DMS153 treated with DMSO at 0.1 percent for 48 hours (cell line): ENCODE results near the gene TSPAN31.
A peak's percentile ranks its signal among the peaks of the same experiment; 100 is the strongest.
"Not testable (repeated sequence)": the region's sequence is repeated elsewhere in the genome, so short reads cannot be mapped to it uniquely, and the experiment has no call there.

Source experiments
- DNase-seq: peaks from one replicate; lab custom pipeline; 2025; ENCODE audit not compliant: unreplicated experiment; lab: John Stamatoyannopoulos, UW

TSPAN31 gene

DNA sequence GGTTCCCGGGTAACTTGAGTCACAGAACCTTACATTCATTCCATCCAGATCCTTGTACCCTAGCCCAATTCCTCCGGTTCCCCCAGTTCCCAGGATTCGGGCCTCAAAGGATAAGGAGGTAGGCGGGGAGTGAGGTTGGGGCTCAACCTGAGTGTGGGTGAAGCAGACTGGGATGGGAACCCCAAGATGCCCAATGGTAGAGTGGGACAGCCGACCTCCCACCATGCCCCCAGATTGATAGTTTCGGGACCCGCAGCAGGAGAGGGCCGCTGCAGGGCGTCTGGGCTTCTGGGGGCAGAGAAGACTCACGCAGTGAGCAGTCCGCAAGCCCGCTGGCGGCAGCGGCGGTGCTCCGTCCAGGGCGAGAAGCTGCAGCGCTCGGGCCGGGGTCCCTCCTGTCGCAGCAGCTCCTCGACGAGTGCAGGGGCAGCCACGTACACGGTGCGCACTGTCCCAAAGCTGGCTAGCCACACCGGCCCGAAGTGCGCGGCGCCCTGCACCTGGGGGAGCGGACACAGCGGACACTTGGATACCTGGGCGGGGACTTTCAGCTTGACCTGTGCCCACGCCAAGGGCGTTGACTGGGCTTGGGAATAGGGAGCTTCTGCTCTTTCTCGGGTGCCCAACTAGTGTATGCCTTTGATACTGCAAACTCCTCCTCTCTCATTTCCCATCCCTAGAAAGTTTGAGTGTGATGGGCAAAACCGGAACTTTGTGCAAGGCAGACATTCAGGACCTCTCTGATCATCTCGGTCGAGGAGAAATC is 21.0 kb downstream of the TSPAN31 start:
- DNase-seq, result no peak

DNA sequence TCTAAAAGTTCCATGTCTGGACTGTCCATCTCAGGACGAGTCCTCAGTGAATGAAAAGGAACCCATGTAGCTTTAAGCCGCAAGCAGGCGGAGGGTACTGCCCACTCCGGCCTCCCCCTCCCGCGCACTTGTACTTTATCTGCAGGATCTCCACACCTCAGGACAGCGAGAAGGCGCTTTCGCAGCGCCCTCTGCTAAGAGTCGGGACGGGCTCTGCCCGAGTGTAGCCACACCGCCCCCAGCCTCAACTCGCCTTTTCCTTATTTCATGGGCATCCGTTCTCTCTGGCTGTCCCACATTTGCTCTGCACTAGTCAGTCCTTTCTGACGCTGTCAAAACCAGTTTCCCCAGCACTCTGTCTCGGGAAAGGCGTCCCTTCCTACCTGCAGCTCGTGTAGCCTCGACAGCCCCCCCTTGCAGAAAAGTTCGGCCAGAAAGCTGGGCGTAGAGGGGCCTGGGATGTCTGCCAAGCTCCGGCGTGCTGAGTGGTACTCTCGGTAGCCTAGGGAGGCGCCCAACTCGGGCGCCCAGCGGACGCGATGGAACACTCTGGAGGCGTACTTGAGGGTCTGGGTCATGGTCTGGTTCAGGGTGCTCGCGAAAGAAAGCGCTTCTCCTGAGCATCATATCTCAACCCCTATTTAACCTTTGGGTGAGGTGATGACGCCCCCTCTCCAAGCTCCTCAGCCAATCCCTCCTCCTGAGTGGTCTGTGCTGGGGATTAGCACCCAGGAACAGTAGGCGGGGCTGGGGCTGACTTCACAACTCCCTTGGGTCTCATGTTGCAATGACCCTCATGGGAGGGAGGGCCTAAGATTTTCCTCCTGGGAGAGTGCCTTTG is 21.8 kb downstream of the TSPAN31 start, which contains the start of gene CYP27B1:
Gene CYP27B1, minus strand, starts transcription at position 615 of the 841 bp plus-strand sequence. Its CDS starts 37 bp downstream, at position 578.
- no peak for DNase-seq

DNA sequence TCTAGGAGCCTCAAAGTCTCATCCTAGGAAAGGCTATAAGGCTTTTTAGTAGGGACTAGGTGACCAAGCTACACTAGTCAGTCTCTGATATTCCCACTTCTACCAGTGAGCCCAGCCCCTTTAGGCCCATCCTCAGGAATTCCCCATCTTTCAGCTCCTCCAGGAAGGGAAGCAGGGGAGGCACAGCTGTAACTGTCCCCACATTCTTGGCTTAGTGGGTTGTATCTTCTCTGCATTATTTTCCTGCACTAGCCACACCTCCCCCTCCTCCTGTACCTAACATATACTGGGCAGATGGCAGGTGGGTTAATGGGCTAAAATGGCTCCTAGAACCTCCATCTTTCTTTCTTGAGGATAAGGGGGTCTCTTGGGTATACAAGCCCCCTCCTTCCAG is 22.5 kb downstream of the TSPAN31 start:
- DNase-seq, result no peak

DNA sequence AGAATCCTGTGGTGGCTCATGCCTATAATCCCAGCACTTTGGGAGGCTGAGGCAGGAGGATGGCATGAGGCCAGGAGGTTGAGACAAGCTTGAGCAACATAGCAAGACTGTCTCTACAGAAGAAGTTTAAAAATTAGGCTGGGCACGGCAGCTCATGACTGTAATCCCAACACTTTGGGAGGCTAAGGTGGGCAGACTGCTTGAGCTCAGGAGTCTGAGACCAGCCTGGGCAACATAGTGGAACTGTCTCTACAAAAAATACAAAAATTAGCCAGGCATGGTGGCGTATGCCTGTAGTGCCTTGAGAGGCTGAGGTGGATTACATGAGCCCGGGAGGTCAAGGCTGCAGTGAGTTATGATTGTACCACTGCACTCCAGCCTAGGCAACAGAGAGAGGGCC is 23.0 kb downstream of the TSPAN31 start:
- no peak for DNase-seq

DNA sequence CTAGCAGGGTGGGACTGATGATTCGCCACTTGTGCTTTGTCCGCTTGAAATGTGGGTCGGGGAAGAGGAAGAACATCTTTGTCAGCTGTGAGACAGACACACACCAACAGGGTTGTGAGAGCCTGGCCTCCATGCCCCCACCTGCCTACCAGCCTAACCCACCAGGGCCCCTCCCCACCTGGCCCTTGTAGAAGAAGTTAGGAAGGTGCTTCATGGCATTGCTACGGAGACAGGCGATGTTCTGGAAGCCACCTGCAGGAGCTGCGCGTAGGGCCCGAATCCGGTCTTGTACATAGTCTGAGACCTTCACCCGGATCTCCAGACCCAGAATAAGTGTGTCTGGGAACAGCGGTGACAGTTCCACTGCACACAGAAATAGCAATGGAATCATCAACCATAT is 24.8 kb downstream of the TSPAN31 start:
- DNase-seq, result no peak

DNA sequence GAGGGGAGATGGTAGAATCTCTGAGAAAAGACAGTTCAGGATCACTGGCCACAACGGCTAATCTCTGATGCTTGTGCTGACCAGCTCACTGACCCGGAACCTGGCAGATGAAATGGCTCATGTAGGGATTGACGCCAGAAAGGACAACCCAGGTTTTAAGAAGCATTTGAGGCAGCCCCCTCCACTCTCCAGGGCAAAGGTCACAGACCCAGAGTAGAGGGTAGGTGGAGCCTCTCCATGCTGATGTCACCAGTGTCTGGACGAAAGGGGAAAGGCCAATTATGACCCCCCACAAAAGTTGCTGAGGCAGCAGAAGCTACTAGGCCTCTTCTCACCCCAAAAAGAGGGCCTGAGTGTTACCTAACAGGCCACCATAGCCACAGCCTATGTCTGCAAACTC is 25.9 kb downstream of the TSPAN31 start:
- DNase-seq, result no peak

DNA sequence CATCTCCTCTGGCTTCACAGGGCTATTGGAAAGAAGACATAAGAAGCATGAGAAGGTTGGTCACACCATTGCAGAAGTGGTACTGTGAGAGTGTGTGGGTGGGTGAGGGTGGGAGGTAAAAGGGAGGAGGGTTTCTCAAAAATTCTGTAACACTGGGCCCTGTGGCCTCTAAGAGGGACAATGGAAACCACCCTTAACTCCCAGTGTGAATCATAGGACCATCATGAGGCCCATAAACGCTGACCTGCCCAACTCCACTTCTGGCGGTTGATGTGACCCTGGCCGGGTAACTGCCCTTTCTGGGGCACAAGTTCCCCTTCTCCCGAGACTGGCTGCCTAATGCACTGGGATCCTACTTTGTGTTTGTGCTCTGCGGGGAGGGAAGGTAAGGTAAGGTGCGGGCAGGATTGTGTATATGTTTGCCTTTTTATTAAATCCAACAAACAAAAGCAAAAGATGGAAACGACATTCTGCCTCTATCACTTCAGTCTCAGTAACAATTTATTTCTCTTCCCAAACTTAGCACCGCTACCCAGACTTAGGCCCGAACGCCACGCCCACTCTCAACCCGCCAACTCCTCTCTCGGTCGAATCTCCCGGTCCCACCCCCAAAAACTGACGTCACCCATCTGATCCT is 26.5 kb downstream of the TSPAN31 start:
- DNase-seq, result peak; percentile 86

DNA sequence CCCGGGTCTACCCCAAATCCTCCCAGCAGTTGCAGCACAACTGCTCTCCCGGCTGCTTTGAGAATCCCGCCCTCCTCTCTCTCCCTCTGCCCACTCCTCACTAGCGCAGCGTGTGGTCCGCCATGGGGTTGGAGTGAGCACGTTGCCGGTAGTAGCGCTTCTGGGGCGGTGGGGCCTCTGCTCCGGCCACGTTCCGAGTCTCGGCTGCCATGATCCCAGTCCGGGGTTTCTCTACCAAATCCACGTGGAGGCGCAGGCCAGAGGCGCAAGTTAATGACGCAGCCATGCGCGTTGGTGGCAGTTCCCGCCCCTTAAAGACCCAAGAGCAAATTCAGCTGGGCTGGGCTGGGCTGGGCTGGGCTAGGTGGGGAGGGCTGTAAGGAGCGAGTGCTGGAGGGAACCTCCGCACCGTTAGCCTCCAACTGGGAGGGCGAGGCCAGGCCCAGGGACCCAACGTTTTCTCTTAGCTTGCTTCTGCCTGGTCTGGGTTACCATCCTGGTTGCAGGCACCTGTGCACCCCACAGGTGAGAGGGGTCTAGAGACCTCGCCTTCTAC is 27.1 kb downstream of the TSPAN31 start, which contains the start of gene METTL1:
Gene METTL1, minus strand, starts transcription at position 233 of the 556 bp plus-strand sequence. Its CDS starts 22 bp downstream, at position 211.
- DNase-seq, result peak; percentile 86

DNA sequence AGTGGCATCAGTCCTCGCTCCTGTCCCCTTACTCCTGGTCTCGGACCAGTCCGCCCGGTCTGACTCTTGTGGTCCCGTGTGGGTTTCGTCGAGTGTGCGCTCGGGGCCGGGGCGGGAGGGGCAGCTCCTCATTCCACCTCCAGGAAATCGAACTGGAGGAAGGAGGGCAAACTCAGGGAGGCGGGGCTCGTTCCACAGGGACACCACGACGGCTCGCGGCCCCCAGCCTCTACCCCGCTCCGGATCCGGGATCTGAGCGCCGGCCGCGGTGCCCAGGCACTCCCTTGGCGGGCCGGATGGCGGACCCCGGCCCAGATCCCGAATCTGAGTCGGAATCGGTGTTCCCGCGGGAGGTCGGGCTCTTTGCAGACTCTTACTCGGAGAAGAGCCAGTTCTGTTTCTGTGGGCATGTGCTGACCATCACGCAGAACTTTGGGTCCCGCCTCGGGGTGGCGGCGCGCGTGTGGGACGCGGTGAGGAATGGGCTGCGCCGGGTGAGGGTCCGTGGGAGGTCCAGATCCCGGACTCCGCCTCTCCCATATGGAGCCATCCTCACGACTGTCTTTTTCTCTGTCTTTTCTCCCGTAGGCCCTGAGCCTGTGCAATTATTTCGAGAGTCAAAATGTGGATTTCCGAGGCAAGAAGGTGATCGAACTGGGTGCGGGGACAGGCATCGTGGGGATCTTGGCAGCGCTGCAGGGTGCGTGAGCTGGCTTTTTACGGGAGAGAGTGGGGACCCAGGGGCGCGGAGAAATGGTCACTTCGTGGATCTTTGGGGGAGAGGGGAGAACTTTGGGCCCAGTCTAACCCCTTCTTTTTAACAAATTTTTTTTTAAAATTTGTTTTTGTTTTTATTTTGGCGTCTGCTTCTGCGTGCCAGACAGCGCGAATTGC is 27.8 kb downstream of the TSPAN31 start, which contains the start of gene EEF1AKMT3:
Gene EEF1AKMT3, plus strand, starts transcription at position 186 of the 894 bp plus-strand sequence. Its CDS starts 111 bp downstream, at position 297.
- DNase-seq, result peak; percentile 12

DNA sequence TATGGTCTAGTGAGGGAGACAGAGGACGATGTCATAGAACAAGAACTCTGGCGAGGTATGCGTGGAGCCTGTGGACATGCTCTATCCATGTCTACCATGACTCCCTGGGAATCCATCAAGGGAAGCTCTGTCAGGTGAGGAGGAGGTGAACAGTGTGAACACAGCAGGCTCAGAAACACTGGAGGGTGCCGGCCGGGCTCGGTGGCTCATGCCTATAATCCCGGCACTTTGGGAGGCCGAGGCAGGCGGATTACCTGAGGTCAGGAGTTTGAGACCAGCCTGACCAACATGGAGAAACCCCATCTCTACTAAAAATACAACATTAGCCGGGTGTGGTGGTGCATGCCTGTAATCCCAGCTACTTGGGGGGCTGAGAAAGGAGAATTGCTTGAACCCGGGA is 29.8 kb downstream of the TSPAN31 start:
- not testable (repeated sequence) for DNase-seq

DNA sequence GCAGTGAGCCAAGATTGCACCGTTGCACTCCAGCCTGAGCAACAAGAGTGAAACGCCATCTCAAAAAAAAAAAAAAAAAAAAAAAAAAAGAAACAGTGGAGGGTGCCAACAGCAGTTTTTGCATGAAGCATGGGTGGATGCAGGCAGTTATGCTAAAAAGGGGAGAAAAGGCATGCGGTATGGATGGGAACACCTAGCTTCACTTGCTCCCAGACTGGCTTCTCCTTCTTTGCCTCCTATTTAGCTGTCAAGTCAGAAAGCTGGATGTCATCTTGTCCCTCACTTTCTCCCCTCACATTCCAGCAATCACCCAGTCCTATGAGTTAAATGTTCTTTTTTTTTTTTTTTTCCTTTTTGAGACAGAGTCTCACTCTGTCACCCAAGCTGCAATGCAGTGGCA is 30.2 kb downstream of the TSPAN31 start:
- no peak for DNase-seq

DNA sequence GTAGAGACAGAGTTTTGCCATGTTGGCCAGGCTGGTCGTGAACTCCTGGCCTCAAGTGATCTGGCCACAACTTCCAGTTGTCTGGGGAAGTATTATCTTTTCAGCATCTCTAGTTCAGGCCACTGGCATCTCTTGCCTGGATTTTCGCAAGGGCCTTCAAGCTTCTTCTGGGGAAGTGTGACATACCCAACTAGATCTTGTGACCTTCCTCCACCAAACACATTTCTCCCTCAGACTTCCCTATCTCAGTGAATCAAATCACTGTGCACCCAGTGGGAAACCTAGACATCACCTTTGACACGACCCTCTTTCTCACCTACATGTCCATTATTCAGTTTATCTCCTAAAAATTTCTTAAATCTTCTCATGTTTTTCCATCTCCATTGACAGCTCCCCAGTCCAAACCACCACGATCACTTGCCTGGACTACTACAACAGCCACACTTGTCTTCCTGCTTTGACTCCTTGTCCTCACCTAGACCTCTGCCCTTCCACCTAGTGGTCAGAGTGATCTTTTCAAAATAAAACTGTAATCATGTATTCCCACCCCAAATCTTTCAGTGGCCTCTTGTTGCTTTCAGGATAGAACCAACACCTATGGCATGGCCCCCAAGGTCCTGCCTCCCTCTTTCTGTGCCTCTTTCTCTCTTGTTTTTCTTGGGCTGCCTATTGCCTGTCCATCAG is 30.9 kb downstream of the TSPAN31 start:
- no peak for DNase-seq

DNA sequence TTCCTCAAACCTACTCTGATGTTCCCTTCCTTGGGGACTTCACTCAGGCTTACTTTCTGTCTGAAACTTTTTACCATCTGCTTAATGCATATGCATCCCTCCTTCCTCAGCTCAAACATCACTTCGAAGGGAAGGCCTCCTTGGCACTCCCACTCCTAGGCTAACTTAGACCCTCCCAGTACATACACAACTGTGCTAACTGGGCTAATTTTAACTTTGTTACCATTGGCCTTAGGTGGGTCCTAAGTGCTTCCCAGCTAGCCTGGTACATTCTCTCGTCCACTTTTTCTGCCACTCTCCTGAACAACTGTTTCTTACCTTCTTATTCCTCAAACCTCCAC is 31.4 kb downstream of the TSPAN31 start:
- DNase-seq, result no peak

DNA sequence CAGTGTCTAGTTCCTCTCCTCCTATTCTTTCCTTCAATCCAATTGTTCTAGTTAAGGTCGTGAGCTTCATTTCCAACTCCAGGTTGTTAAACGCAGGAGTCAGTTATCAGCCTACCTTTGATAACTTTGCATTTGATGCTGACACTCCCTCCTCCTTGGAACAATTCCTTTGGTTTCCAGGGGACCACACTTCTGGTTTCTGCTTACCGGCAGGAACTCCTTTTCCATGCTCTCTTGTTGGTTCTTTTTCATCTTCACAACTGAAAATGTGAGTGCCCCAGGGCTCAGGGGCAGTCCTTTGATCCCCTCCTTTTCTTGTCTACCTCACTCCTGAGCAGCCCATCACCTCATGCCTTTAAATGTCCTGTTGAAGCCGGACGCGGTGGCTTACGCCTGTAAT is 32.5 kb downstream of the TSPAN31 start:
- DNase-seq, result no peak

DNA sequence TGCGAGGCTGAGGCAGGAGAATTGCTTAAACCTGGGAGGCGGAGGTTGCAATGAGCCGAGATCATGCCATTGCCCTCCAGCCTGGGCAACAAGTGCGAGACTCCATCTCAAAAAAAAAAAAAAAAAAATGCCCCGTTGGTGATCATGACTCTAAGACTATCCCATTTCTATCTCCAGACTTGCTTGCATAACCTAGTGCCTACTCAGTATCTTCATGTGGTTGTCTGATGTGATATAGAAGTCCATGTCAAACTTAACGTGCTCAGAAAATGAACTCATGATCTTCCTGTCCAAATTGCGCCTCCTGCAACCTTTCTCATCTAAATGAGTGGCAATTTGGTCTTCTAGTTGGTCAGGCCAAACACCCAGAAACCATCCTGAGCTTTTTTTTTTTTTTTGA is 33.1 kb downstream of the TSPAN31 start:
- DNase-seq, result no peak

DNA sequence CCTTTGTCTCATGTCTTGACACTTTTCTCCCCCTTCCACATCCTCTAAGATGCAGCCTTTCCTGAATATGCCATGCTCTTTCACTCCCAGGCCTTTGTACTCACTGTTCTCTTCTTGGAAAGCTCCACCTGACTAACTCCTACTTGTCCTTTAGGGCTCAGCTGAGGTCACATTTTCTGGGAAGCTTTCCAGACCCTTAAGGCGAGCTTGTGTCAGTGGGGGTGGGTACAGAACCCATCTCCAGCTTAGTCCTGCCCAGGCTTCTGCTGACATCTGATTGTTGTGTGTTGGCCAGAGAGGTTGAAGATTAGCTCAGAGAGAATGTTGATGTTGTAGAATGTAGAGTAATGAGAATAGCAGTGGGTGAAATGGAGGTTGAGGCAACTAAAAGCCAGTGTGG is 34.9 kb downstream of the TSPAN31 start:
- no peak for DNase-seq

DNA sequence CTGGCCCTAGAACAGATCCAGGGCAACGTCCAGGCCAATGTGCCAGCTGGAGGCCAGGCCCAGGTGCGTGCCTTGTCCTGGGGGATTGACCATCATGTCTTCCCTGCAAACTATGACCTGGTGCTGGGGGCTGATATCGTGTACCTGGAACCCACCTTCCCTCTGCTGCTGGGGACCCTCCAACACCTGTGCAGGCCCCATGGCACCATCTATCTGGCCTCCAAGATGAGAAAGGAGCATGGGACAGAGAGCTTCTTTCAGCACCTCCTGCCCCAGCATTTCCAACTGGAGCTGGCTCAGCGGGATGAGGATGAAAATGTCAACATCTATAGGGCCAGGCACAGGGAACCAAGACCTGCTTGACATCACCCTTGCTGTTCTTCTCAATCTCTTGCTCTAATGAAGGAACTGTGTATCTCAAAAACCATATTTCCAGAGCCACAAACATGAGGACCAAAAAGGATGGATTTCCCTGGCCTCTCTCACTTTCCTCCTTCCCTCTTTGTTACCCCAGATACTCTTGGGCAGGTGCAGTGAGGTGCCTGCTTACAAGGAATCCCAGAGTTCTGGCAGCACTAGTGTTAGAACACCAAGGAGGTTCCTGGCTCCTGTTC is 35.6 kb downstream of the TSPAN31 start:
- DNase-seq, result no peak

DNA sequence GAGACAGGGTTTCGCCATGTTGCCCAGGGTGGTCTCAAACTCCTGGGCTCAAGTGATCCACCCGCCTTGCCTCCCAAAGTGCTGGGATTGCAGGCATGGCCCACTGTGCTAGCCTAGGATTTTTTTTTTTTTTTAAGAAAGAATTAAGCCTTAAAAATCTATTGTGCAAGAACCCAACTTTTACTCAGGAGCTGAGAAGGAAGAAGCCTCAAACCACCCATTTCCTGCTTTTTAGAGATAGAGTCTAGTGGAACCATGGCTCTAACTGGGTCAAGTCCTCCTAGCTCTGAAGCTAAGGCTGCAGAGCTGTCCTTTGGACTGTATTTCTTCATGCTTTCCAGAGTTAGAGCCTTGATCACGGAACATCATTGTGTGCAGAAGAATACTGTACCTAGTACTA is 36.4 kb downstream of the TSPAN31 start:
- DNase-seq, result no peak

DNA sequence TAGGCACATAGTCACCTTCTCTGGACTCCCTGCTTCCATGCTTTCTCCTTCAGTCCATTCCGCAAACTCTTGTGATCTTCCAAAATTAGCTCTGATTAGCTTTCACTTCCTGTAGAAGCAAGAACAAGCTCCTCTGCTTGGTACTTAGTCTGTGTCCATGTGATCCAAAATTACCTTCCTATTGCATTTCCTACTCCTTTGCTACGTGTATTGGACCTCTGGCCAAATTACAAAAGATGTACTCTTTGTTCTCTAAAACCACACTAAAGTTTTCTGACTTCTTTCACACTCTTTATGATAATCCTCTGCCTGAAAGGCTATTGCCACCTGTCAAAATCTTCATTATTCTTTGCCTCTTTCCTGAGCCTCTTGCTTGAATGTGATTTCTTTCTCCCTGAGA is 37.0 kb downstream of the TSPAN31 start:
- DNase-seq, result no peak
